GM18517 (cell line): ENCODE data around the gene AP1B1.
"Not testable (repeated sequence)": the region's sequence is repeated elsewhere in the genome, so short reads cannot be mapped to it uniquely, and the experiment has no call there.

Experiments
- ATAC-seq: cut with Tn5 transposase; IDR thresholded peaks from one replicate; pipeline ENCODE4 v1.9.1; 2021; ENCODE audit warnings: mild to moderate bottlenecking, moderate library complexity; ENCODE audit not compliant: unreplicated experiment

Gene AP1B1

GRCh38 chr22:29351891-29352290 is 36.5 kb downstream of the AP1B1 start:
- ATAC-seq = no peak

GRCh38 chr22:29351042-29351441 is 37.3 kb downstream of the AP1B1 start:
- no peak for ATAC-seq

GRCh38 chr22:29348956-29349355 is 39.4 kb downstream of the AP1B1 start:
- no peak for ATAC-seq

GRCh38 chr22:29348041-29348440 is 40.3 kb downstream of the AP1B1 start:
- no peak for ATAC-seq

GRCh38 chr22:29346659-29347058 is 41.7 kb downstream of the AP1B1 start:
- no peak for ATAC-seq

- ATAC-seq = no peak
Measured at GRCh38 chr22:29345932-29346331, 42.4 kb downstream of the AP1B1 start.

GRCh38 chr22:29344889-29345288 is 43.5 kb downstream of the AP1B1 start:
- ATAC-seq = not testable (repeated sequence)

GRCh38 chr22:29344137-29344536 is 44.2 kb downstream of the AP1B1 start:
- ATAC-seq = no peak

GRCh38 chr22:29343313-29343805 is 45.0 kb downstream of the AP1B1 start:
- ATAC-seq = no peak

- ATAC-seq = no peak
Measured at GRCh38 chr22:29342577-29343312, 45.6 kb downstream of the AP1B1 start.

- no peak for ATAC-seq
Measured at GRCh38 chr22:29342177-29342576, 46.2 kb downstream of the AP1B1 start.

GRCh38 chr22:29341849-29342127 is 46.6 kb downstream of the AP1B1 start:
- no peak for ATAC-seq

GRCh38 chr22:29341056-29341848 is 47.1 kb downstream of the AP1B1 start:
- ATAC-seq = no peak

GRCh38 chr22:29340566-29340965 is 47.8 kb downstream of the AP1B1 start:
- ATAC-seq = no peak

GRCh38 chr22:29339381-29340235 is 48.8 kb downstream of the AP1B1 start:
- ATAC-seq = no peak

GRCh38 chr22:29338398-29338797 is 50.0 kb downstream of the AP1B1 start:
- ATAC-seq = no peak

- no peak for ATAC-seq
Measured at GRCh38 chr22:29337631-29338284, 50.6 kb downstream of the AP1B1 start.

- ATAC-seq = no peak
Measured at GRCh38 chr22:29336751-29337490, 51.4 kb downstream of the AP1B1 start.

GRCh38 chr22:29335656-29336055 is 52.7 kb downstream of the AP1B1 start:
- no peak for ATAC-seq

GRCh38 chr22:29334696-29335344 is 53.5 kb downstream of the AP1B1 start:
- ATAC-seq = no peak
